HG02588 (cell line): ENCODE data around the gene WNT6.

Experiments used
- ATAC-seq: cut with Tn5 transposase; IDR thresholded peaks from one replicate; pipeline ENCODE4 v1.9.1; 2021; ENCODE audit warnings: mild to moderate bottlenecking, moderate library complexity; ENCODE audit not compliant: unreplicated experiment

Gene WNT6

DNA sequence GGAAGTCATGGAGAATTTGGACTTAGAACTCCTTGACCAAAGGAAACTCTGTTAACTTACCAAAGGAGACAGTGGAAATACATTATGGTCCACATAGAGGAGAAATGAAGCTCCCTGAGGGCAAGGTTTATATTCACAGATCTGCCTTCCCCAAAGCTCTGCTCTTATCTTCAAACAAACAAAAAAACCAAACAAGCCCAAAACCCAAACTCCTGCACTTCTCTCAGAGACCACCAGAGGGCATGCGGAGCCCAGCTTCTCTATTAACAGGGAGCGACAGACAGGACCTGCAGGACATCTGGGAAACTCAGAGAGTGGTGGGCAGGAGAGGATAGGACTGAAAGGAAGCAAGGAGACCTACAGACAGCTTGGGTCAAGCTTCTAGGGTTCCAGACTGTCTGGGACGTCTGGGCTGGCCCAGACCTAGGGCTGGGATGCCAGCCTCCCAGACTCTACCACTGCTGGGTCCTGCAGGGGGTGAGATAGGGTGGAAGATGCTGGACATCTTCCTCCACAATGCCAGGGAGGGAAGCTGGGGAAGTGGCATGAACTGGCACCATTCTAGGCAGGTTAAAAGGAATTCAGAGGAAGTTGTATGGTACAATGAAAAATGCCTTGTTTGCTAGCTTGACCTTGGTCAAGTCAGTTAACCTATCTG is 17.1 kb downstream of the WNT6 start:
- ATAC-seq = no peak

DNA sequence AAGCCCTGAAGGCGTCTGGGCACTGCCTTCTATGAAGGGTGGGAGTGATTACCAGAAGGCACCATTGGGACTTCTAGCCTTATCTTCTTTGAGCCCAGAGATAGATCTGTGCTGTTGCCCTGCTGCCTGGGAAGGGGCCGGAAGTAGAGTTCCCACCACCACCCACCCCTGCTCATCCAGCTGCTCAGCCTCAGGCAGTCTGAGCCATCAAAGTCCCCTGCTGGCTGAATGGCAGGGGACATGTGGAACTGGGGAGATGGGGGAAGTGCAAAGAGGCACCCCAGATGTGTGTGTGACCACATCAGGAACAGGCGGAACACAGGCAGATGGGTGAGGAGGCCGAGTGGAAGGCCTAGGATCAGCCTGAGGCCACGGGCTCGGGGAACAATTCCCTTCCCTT is 17.7 kb downstream of the WNT6 start:
- no peak for ATAC-seq

DNA sequence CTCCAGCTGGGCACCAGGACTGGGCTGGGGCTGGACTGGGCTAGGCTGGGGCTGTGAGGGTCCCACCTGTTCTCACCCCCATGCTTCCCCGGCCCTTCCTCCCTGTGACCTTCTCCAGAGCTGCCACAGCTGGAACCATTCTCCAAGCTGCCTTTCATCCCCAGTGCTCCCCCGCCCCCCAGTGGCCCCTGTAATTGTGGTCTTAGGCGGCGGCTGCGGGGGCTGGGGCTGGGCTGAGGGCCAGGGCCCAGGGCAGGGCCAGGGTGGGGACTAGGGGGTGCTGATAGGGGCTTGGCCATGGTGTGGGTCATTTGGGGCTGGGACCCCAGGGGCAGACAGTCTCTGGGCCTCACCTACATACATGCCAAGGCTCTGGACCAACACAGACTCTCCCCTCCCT is 18.3 kb downstream of the WNT6 start:
- ATAC-seq = no peak

DNA sequence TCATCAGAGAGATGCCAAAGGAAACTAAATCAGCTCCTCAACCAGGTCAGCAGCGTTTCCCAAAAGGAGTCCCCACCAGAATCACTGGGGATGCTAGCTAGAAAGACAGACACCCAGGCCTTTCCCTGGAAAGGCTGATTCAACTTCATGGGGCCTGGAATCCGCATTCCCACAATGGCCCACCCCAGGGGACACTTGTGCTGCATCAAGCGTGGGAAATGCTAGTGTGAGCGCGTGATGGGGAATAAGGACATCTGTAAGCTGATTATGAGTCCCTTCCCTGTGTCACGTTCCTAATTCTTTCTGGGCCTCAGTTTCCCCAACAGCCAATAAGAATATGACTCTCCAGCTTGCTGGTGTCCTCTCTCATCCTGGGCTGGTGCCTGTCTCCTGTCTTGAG is 18.9 kb downstream of the WNT6 start:
- no peak for ATAC-seq

DNA sequence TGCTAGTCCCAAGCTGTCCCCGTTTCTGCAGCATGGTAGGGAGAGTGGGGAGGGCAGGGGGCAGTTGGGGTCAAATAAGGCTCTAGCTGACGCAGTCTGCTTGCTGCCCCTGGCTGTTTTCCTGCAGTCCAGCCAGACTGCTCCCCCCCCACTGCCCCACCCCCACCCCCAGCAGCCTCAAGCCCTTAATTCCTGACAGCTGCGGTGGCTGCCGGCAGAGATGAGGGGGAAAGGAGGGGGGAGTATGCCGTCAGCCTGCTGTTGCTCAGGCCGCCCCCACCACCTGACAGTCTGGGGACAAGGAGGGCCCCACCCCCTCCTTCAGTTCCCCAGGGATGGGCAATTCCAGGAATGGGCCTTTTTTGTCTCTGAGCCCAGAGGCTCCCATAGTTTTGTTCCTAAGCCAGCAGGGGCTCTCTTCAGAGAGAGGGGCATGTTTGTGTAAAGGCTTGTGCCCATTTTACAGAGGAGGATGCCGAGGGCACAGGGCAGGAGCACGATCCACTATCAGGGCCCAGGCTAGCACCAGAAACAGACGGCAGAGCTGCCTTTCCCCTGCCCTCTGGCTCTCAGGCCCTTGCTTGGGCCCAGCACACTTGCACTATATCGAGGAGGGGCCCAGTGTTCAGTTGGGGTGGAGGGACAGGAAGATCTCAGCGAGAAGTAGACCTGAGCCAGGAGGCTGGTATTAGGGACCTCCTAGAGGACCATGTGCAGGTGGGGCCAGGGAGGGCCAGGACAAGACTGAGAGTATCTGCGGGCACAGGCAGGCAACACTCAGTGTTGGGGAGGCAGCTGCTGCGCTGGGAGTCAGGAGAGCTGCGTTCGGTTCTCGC is 19.5 kb downstream of the WNT6 start:
- ATAC-seq = no peak

DNA sequence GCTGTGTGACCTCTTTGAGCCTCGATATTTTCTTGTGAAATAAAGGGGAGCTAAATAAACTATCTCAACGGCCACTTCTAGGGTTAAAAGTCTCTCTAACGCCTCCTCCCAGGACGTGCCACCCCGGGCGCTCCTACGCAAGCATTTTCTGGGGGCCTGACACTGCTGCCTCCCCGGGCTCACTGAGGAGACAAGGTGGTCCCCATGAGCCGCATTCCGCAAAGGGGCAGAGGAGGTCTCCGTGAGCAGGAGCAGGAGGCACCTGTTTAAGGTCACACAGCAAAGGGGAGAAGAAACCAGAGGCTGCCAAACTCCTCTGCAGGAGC is 20.1 kb downstream of the WNT6 start:
- ATAC-seq = no peak

DNA sequence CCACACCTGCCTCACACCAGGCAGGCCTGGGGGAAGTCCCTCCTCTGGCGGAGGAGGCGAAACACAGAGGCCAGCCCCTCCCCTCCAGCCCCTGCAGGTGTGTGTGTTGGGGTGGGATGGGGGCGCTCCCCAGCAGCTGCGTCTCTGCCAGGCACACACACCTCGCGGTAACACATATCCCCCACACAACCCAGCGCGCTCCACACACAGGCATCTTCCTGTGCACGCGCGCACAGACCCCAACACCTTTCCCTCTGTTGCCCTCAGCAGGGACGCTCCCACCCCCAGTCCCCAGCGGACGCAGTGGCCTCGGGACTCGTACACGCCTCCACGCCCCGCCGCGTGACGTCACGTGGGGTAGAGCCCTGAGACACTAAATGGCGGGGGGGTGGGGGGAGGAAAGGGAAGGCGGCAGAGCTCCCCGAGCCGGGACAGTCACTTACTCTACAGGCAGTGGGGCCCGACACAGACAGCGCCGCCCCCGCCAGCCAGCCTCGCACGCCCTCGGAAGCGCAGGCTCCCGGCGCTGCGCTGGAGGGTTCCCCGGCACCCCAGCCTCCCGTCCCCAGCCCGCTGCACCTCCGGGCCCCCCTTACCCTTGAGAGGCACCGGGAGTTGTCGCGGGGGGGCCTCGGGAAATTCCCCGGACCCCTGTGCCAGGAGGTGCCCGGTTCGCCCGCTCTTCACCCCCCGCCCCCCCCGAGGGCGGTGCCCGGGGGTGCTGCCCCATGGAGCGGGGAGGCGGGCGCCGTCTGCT is 20.7 kb downstream of the WNT6 start, which contains the start of gene WNT10A:
WNT10A (plus strand) TSS at position 751 of the 757 bp plus-strand sequence. CDS start 144 bp downstream, outside the sequence.
- peak; percentile 71 for ATAC-seq

DNA sequence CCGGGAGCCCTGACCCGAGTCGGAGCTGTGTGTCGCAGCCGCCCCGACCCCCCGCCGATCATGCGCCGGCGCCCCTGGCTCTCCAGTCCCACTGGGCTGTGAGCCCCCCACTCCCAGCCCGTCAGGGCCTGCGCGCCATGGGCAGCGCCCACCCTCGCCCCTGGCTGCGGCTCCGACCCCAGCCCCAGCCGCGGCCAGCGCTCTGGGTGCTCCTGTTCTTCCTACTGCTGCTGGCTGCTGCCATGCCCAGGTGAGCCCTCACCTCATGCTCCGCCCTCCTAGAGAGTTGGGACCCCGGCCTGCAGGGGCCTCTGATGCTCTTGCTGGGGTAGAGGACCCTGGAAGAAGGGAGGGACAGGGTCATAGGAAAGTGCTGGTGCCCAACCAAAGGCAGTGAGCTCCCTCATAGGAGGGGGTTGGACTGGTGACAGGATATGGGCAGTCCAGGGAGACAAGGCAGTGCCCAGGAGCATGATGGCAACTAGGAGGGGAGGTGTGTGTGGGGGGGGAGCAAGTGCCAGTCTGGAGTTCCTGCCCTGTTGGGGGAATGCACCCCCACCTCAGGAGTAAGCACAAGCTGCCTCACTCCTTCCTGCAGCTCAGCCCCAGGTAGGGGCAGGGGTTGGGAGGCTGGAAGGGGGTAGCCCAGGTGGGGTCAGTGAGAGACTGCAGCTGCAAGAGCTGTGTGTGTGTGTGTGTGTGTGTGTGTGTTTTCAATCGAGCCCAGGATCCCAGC is 21.4 kb downstream of the WNT6 start:
- no peak for ATAC-seq

DNA sequence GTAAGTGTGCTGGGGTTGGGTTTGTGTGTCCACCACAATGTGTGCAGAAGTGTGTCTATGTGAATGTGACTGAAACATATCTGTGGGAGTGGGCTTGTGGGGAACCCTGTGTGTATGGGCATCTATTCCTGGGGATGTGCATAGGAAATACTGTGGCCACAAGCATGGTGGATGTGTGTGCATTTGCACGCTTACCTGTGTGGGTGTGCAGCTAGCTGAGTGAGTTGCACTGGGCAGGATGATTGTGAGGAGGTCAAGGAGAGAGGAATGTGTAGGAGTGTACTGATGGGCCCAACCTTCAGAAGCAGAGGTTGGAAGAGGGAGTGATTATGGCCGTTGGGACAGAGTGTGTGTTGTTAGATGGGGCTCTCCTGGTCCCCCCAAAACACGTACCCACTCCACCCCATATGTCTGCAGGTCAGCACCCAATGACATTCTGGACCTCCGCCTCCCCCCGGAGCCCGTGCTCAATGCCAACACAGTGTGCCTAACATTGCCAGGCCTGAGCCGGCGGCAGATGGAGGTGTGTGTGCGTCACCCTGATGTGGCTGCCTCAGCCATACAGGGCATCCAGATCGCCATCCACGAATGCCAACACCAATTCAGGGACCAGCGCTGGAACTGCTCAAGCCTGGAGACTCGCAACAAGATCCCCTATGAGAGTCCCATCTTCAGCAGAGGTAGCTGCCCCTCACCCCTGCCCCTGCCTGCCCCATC is 22.3 kb downstream of the WNT6 start:
- no peak for ATAC-seq

DNA sequence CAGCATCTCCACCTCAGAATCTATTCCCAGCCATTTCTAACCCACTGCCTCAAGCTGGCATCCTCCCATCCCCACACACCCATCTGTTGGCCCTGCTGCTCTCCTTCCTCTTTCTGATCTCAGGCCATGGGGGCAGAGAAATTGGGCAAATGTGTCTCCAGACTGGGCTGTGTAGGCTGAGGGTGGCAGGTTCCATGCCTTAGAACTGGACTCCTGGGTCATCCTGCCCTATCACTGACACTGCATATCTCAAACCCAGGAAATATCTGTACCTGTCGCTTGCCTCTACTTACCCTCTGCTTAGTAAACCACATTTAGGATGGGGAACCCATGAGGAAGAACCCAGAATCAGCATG is 22.8 kb downstream of the WNT6 start:
- ATAC-seq = no peak

DNA sequence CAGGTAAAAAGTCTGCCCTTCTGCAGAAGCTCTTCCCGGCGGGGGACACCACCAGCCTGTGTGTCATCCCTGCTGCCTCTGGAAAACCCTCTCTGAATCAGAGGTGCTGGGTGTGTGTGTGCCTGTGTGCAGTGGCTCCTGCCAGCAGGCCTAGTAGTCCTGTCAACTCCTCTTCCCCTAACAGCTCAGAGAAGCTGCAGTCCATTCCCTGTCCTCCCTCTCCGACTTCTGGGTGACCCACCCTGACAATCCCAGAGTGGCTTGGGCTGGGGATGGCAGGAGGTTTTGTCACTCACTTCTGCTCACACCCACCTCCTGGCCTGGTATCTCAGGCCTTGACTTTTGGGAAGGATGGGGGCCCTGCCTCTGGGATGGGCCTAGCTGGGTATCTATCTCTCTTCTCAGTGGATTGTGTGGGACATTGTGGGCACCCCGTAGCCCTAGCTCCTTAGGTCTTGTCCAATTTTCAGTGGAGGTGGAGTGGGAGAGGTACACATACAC is 23.3 kb downstream of the WNT6 start:
- ATAC-seq = no peak

DNA sequence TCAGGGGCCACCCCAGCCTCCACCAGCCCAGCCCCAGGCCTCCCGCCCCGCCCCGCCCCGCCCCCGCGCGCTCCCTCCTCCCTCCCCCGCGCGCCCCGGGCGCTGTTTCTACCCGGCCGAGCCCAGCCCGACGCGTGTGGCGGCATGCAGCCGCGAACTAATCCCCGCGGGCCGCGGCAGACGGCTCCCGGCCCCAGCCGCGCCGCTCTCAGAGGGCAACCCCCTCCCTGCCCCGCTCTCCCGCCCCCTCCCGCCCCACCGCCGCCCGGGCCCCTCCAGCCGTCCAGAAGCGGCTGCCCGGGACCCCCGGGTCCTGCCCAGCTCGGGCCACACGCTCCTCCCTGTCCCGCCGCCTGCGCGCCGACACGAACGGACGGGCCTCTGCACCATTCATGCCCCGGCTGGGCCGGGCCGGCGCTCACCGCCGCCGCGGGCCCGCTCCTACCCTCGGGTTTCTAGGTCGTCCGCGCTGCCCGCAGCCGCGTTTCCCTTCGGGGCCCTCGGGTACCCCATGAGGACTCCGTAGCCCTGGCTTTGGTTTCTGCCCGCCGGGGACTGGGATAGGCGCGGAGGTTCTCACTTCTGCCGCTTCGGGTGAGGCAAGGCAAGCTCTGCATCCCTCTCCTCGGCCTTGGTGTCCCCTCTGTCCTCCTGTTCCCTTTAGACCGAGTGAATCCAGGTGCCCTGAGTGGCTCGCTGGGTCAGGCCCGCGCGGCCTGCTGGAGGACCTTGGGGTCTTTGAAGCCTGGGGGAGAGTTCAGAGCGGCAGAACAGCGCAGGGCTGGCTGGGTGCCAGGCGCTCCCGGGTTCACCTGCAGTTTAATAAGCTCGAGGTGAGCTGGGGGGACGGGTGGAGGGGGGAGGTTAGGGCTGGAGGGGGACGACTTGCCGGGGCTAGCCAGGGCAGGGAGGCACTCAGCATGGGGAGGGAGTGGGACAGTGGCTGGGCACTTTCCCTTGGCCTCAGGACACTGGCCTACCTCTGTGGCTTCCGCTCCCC is 24.2 kb downstream of the WNT6 start:
- no peak for ATAC-seq

DNA sequence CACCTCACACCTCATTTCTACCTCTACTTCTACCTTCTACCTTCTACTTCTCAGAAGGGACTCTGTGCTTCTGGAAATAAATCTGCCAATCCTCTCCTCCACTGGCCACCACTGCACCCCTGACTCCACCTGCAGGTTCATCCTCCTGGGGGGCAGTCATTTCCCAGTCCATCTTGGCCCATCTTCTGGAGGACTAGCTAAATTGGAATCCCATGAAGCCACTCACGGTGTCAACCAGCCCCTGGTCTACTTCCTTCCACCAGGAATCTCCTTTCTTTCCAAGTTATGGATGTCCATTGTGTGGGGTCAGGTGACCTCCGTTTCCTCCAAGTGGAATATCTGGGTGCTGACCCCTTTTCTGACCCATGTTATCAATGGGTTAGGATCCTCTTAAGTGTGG is 24.9 kb downstream of the WNT6 start:
- ATAC-seq = no peak

DNA sequence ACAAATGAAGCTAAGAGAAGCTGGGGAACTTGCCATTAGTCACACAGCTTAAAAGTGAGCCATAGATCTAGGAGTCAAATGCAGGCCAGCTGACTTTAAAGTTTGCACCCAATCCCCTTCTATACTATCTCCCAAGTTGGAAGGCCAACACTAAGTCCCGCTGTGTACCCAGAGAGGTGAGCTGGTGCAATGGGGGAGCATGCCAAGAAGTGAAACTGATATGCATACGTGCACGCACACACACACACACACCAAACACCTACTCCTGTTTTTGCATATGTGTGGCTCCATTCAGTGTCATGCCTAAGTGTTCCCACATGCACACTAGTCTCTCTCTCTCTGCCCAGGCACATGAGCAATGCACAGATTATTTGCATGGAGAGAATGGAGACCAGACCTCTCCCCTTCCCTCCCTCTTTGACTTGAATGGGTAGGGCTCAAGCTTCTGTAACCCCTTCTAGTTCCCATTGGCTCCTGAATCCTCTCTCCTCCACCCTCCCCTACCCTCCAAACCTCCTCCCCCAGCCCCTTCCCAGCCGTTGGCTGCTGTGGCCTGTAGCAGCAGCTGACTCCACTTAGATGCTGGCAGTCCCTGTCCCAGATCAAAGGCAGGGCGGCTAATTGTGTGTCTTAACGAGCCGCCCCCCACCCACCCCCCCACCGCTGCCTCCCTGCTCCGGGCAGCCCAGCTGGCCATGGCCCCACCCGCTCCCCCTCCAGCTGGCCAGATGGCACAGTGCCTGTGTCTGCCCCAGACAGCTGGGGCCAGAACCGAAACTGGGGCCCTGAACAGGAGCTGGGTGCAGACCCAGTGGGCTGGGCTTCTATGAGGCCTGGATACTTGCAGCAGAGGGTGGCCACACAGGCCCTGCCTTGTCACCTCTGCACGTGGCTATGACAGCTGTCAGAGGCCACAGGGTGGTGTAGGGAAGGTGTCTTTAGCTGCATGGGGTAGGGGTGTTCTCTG is 26.7 kb downstream of the WNT6 start:
- ATAC-seq = peak; percentile 61

DNA sequence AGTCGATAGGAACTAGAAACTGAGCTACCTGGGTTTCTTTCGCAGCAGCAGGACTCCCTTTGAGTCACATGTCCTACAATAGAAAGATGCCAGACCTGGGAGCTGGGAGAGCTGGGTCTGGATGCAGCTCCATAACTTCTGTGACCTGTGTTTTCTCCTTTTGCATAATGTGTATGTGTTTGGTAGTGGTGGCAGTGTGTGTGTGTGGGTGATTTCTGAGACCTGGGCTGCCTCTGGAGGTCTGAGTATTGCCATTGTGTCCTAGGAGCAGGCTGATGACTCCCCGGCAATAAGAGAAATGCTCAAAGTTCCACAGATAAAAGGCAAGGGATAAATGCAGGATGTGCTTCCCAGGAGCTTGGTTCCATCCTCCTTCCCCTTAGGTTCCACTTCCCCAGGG is 27.5 kb downstream of the WNT6 start:
- no peak for ATAC-seq

DNA sequence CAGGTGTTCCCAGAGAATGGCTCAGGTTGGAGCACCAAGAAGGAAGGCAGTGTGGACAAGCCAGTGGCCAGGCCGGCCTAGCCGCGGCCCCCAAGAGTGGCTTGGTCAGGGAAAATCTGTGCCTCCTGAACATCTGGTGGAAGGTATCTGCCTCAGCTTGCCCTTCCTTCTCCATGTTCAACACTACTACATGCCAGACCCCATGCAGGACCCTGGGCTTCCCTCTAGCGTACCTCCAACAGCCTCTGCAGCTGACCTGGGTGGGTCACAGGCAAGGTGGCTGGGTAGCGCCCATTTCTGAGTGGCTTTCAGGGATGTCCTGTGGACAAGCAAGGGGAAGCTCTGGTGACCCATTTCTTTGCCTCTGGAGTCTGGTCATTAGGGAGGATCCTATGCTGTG is 28.7 kb downstream of the WNT6 start:
- ATAC-seq = no peak

DNA sequence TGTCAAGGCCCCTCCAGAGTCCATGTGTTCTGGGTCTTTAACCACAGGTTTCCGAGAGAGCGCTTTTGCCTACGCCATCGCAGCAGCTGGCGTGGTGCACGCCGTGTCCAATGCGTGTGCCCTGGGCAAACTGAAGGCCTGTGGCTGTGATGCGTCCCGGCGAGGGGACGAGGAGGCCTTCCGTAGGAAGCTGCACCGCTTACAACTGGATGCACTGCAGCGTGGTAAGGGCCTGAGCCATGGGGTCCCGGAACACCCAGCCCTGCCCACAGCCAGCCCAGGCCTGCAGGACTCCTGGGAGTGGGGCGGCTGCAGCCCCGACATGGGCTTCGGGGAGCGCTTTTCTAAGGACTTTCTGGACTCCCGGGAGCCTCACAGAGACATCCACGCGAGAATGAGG is 30.3 kb downstream of the WNT6 start:
- ATAC-seq = no peak

DNA sequence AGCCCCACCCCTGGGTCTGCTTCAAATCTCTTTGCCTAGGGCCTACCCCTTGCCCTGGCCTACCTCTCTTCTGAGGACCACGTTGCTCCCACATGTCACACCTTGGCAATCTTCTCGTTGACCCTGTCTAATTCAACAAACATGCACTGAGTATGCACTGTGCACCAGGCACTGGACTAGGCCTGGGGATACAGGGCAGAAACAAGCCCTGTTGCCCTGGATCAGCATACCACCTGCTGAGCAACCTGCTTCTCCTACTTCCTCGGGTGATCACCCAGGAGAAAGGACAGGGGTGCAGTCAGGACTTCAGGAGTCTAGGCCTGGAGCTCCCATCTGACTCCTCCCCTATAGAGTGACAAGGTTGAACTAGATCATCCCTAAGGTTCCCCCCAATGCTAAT is 30.8 kb downstream of the WNT6 start:
- ATAC-seq = no peak
